Stimulated activated naive B cell treated with anti-CD40 and anti-IgM and Interleukin-4, amounts not matched to agents 10 μg/mL and 1 μg/mL and 100 μg/mL, for 72 hours (primary cell): ENCODE measurements around the gene DEFB132.

Experiments
- ATAC-seq, 2 donors: fragments of 150-1000 bp; cut with Tn5 transposase; replicated peaks; 2 replicates each; pipeline ENCODE4 v1.10.0; 2021; ENCODE audit warnings: moderate library complexity in 1 of 2
- DNase-seq: peaks from one replicate; pipeline ENCODE4 v3.0.0; 2021
- H3K27ac Mint-ChIP-seq: one replicate; pipeline ENCODE4 v1.8.0; 2022; ENCODE audit warnings: mild to moderate bottlenecking, mixed read lengths
- H3K27me3 Mint-ChIP-seq, 2 donors: one replicate each; pipeline ENCODE4 v1.8.0; 2022; ENCODE audit warnings: mixed read lengths in 2 of 2
- H3K36me3 Mint-ChIP-seq, 2 donors: one replicate each; pipeline ENCODE4 v1.8.0; 2022; ENCODE audit warnings: mixed read lengths in 2 of 2, mild to moderate bottlenecking in 1 of 2
- H3K4me1 Mint-ChIP-seq, 2 donors: one replicate each; pipeline ENCODE4 v1.8.0; 2022; ENCODE audit warnings: mixed read lengths in 2 of 2, mild to moderate bottlenecking in 1 of 2
- H3K4me3 Mint-ChIP-seq, 2 donors: one replicate each; pipeline ENCODE4 v1.8.0; 2022; ENCODE audit warnings: mild to moderate bottlenecking in 2 of 2, mixed read lengths in 2 of 2, moderate library complexity in 1 of 2
- H3K9me3 Mint-ChIP-seq, 2 donors: one replicate each; pipeline ENCODE4 v1.8.0; 2022; ENCODE audit warnings: mixed read lengths in 2 of 2, mild to moderate bottlenecking in 1 of 2

The DEFB132 gene

GRCh38 chr20:275791-276190 is 18.3 kb downstream of the DEFB132 start:
- peaks cover 14 to 25% of the 10 kb centered on the region in 2 donors for H3K36me3 Mint-ChIP-seq
- no peaks in the 10 kb centered on the region for H3K27me3 Mint-ChIP-seq
- no peak overlapping the region for H3K27ac Mint-ChIP-seq
- H3K4me3 Mint-ChIP-seq = no peak overlapping the region
- H3K9me3 Mint-ChIP-seq = peaks cover 0 to 2% of the 10 kb centered on the region in 2 donors
- no peak for ATAC-seq
- DNase-seq = no peak
- peaks cover 0 to 2% of the 10 kb centered on the region in 2 donors for H3K4me1 Mint-ChIP-seq

- Mint-ChIP-seq H3K9me3 (peaks cover 0 to 2% of the 10 kb centered on the region in 2 donors), H3K4me1 (peaks cover 0 to 4% of the 10 kb centered on the region in 2 donors), H3K36me3 (peaks cover 14 to 28% of the 10 kb centered on the region in 2 donors), H3K27ac (no peak overlapping the region), H3K27me3 (no peaks in the 10 kb centered on the region), H3K4me3 (no peak overlapping the region)
- ATAC-seq (no peak), DNase-seq (no peak)
Measured at GRCh38 chr20:276620-277495, 19.3 kb downstream of the DEFB132 start.

DNA sequence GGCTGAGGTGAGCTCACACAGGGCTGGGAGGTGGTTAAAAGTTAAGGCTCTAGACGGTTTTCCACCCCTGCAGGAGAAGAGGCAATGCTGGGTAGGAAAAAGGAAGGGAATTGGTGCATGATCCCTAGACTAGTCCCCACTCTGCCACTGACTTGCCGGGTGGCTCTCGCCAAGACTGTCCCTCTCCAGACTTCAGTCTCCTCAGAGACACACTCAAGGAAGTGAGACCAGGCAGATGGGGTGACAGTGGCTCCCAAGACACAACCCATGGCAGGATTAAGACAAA is 19.9 kb downstream of the DEFB132 start:
- Mint-ChIP-seq H3K27ac (no peak overlapping the region), H3K4me1 (peaks cover 0 to 4% of the 10 kb centered on the region in 2 donors), H3K36me3 (peaks cover 14 to 28% of the 10 kb centered on the region in 2 donors), H3K4me3 (no peak overlapping the region), H3K27me3 (no peaks in the 10 kb centered on the region), H3K9me3 (peaks cover 0 to 2% of the 10 kb centered on the region in 2 donors)
- DNase-seq (no peak), ATAC-seq (no peak)

- DNase-seq = no peak
- H3K4me3 Mint-ChIP-seq = no peak overlapping the region
- H3K36me3 Mint-ChIP-seq = peaks cover 14 to 28% of the 10 kb centered on the region in 2 donors
- peaks cover 0 to 2% of the 10 kb centered on the region in 2 donors for H3K9me3 Mint-ChIP-seq
- H3K27ac Mint-ChIP-seq = no peak overlapping the region
- H3K4me1 Mint-ChIP-seq = peaks cover 0 to 4% of the 10 kb centered on the region in 2 donors
- no peak for ATAC-seq
- no peaks in the 10 kb centered on the region for H3K27me3 Mint-ChIP-seq
Measured at GRCh38 chr20:278181-278580, 20.7 kb downstream of the DEFB132 start.

DNA sequence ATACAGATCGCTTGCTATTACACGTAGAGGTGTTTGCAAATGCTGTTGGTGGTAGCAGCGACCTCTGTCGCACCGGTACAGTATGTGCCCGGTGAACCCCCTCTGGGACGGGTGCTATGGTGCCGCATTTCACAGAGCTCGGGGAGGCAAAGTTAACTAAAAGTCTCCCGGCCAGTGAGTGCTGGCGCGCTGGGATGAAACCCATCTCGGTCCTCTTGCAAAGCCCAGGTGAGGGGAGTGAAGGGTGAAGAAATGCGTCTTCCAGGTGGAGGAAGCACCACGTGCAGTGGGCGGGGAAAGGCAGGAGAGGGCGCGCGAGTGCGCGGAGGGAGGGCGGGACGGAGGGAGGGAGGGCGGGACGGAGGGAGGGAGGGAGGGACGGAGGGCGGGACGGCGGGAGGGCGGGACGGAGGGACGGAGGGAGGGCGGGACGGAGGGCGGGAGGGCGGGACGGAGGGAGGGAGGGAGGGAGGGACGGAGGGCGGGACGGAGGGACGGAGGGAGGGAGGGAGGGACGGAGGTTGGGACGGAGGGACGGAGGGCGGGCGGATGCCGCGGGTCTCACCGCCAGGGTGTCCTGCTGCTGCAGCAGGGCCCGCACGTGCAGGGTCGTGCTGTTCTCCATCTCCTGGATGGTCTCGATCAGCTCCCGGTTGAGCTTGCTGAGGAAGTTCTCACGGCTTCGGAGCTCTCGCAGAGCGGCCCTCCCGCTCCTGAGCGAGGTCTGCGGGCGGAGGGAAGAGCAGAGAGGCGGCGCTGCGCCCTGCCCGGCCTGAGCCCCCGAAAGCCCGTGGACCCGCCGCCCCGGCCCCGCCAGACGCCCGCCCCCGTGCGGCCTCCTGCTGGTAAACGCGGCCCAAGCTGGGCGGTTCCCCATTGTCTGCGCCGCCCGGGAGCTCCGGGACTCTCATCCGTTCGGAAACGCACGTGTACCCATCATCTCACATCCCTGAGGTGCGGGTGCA is 21.4 kb downstream of the DEFB132 start:
- peak in 1 of 2 donors; percentile 16 for ATAC-seq
- Mint-ChIP-seq H3K27ac (no peak overlapping the region), H3K4me1 (peaks cover 0 to 4% of the 10 kb centered on the region in 2 donors), H3K4me3 (peak overlapping the region; percentile 60 to 76), H3K9me3 (peaks cover 0 to 2% of the 10 kb centered on the region in 2 donors), H3K27me3 (no peaks in the 10 kb centered on the region), H3K36me3 (peaks cover 14 to 33% of the 10 kb centered on the region in 2 donors)
- no peak for DNase-seq

GRCh38 chr20:284172-284571 is 26.6 kb downstream of the DEFB132 start:
- ATAC-seq (no peak), DNase-seq (no peak)
- Mint-ChIP-seq H3K9me3 (no peaks in the 10 kb centered on the region), H3K27ac (no peak overlapping the region), H3K36me3 (peaks cover 0 to 8% of the 10 kb centered on the region in 2 donors), H3K4me3 (no peak overlapping the region), H3K27me3 (no peaks in the 10 kb centered on the region), H3K4me1 (peaks cover 3% of the 10 kb centered on the region in 2 donors)

GRCh38 chr20:286508-286907 is 29.0 kb downstream of the DEFB132 start:
- Mint-ChIP-seq H3K36me3 (peaks cover 0 to 5% of the 10 kb centered on the region in 2 donors), H3K9me3 (no peaks in the 10 kb centered on the region), H3K4me1 (peaks cover 8 to 12% of the 10 kb centered on the region in 2 donors), H3K27ac (no peak overlapping the region), H3K4me3 (no peak overlapping the region), H3K27me3 (no peaks in the 10 kb centered on the region)
- ATAC-seq (no peak), DNase-seq (no peak)

- Mint-ChIP-seq H3K36me3 (no peaks in the 10 kb centered on the region), H3K9me3 (no peaks in the 10 kb centered on the region), H3K27ac (no peak overlapping the region), H3K27me3 (no peaks in the 10 kb centered on the region), H3K4me1 (peaks cover 8 to 12% of the 10 kb centered on the region in 2 donors), H3K4me3 (no peak overlapping the region)
- DNase-seq = no peak
- ATAC-seq = no peak
Measured at GRCh38 chr20:288956-289692, 31.6 kb downstream of the DEFB132 start.

GRCh38 chr20:289693-290083 is 32.2 kb downstream of the DEFB132 start:
- Mint-ChIP-seq H3K27ac (no peak overlapping the region), H3K9me3 (no peaks in the 10 kb centered on the region), H3K27me3 (no peaks in the 10 kb centered on the region), H3K36me3 (no peaks in the 10 kb centered on the region), H3K4me1 (peaks cover 8 to 12% of the 10 kb centered on the region in 2 donors), H3K4me3 (no peak overlapping the region)
- DNase-seq (no peak), ATAC-seq (no peak)

DNA sequence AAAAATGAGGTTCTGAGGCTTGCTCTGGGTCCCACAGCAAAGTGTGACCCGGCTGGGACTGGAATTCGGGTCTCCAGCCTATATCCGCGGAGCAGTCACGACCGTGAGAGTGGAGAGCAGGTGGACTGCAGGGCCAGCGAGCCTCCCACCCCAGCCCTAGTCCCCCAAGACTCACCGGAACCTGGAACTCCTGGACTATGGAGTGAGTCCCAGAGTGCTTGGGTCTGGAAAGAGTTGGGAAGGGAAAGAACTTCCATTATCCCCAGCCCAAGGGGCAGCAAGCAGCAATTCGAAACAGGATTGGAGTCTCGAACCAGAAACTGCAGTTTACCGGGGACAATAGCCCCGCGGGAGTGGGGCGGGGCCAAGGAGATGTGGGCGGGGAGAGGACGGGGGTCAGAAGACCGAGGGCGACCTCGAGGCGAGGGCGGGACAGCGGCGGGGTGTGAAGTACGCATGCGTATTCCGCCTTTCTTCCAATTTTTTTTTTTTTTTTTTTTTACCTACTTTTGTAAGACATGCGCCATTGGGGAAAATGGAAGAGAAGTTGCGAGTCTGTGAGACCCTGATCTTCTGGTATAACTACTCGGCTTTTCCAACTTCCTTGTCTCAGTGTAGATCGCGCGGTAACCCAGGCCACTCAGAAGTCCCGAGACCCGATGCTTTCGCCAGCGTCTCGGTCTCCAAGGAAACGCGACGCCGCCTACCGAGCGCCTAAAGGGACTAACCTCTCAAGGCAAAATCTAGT is 32.7 kb downstream of the DEFB132 start, which contains the start of gene C20orf96:
TSS of gene C20orf96 (minus strand) at position 667 of the 748 bp plus-strand sequence. CDS start at position 527, 140 bp downstream.
- Mint-ChIP-seq H3K9me3 (no peaks in the 10 kb centered on the region), H3K4me3 (no peak within 1 kb of the TSS), H3K4me1 (peaks cover 8 to 12% of the 10 kb centered on the region in 2 donors), H3K36me3 (no peaks in the 10 kb centered on the region), H3K27me3 (no peaks in the 10 kb centered on the region), H3K27ac (no peak within 1 kb of the TSS)
- ATAC-seq (peak; percentile 95 to 97), DNase-seq (peak; percentile 84)

GRCh38 chr20:294602-295001 is 37.1 kb downstream of the DEFB132 start:
- Mint-ChIP-seq H3K9me3 (no peaks in the 10 kb centered on the region), H3K27ac (peak overlapping the region; percentile 22), H3K4me1 (peaks cover 12 to 39% of the 10 kb centered on the region in 2 donors), H3K36me3 (peaks cover 18 to 20% of the 10 kb centered on the region in 2 donors), H3K4me3 (no peak overlapping the region), H3K27me3 (no peaks in the 10 kb centered on the region)
- DNase-seq = no peak
- ATAC-seq = no peak

- H3K9me3 Mint-ChIP-seq = peaks cover 4% of the 10 kb centered on the region in 2 donors
- H3K4me3 Mint-ChIP-seq = peak overlapping the region; percentile 98 to 99
- ATAC-seq = no peak
Measured at GRCh38 chr20:295804-296203, 38.3 kb downstream of the DEFB132 start.

More at GRCh38 chr20:295804-296203, 38.3 kb downstream of the DEFB132 start:
- DNase-seq = no peak
- Mint-ChIP-seq H3K36me3 (peaks cover 27 to 28% of the 10 kb centered on the region in 2 donors), H3K4me1 (peaks cover 13 to 44% of the 10 kb centered on the region in 2 donors), H3K27me3 (no peaks in the 10 kb centered on the region), H3K27ac (peak overlapping the region; percentile 70)
